ENCODE measurements around the gene CFAP45. TPM values are rescaled to one million over a fixed set of nuclear protein-coding genes. Genes with fewer than 3 reads are reported as not detected.

Gene CFAP45
- total and polyA plus RNA-seq, 2 of the 8 experiments (the other 6 are each of a cell fraction or from before 2014, with no cell fraction given): 0.05 TPM; not detected in 1

DNA sequence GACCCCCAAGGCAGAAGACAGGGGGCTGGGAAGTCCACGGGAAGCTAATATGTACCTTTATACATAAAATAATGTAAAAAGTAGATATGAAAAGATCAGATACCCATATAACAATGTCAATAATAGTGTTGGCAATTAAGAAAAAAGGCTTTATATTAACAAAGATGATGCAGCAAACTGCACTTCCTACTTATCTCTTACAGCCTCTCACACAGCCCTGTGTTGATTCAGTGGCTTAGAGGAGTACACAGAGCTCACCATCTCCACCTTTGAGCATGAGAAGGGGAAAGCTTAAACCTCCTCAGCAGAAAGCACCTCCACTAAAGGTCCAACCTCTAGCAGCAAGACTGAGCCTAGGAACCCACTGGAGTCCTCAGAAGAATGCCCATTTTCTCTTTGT, 30.4 kb downstream of the CFAP45 start:
- H3K56ac ChIP-seq (replicated peaks; ENCODE audit: insufficient read length, low read depth, low read length): no peak overlapping the region
- ChIA-PET POLR2A (ENCODE audit: partially characterized antibody) (no interaction called here), CTCF (ENCODE audit: partially characterized antibody) (interaction anchor here (0.6 to 14.8 kb wide), 7 partner anchors 9 to 1308 kb away, joined by 3 to 111 read pairs (median 5); partner anchors contain the start of gene B4GALT3)
- DNase-seq (ENCODE audit: low read depth in 1 of 2, low spot score in 2 of 2): no peak
- no peak overlapping the region for H4K91ac ChIP-seq (replicated peaks; ENCODE audit: insufficient read length, low read length)
- H3K14ac ChIP-seq (ENCODE audit: insufficient read length): no peak overlapping the region
- H4K20me1 ChIP-seq (replicated peaks in 1 of 2; ENCODE audit: control insufficient read depth in 1 of 2, insufficient read depth in 2 of 2, low read length in 2 of 2): no peaks in the 10 kb centered on the region
- no peak for FAIRE-seq
- H2BK20ac ChIP-seq (ENCODE audit: low read length): no peak overlapping the region
- no peak overlapping the region for H2BK5ac ChIP-seq (ENCODE audit: low read depth, low read length)
- H3K23ac ChIP-seq (ENCODE audit: insufficient read length): no peak overlapping the region
- no peak overlapping the region for H2BK120ac ChIP-seq (replicated peaks; ENCODE audit: low read depth, low read length)
- no peak overlapping the region for H3K27ac ChIP-seq (ENCODE audit: low read depth, low read length)
- H4K8ac ChIP-seq (ENCODE audit: extremely low read depth, insufficient read depth, low read length): no peak overlapping the region
- no peak overlapping the region for H4K5ac ChIP-seq (ENCODE audit: insufficient read length, low read depth, low read length)
- H3K36me3 ChIP-seq (ENCODE audit: control insufficient read depth in 2 of 4, insufficient read depth in 4 of 4, low read length in 3 of 4): no peaks in the 10 kb centered on the region
- H3K27me3 ChIP-seq (replicated peaks in 1 of 4; ENCODE audit: control insufficient read depth in 3 of 4, extremely low read depth in 1 of 4, insufficient read depth in 3 of 4, low read length in 3 of 4): no peaks in the 10 kb centered on the region
- H3K4ac ChIP-seq (replicated peaks; ENCODE audit: insufficient read length, low read depth, low read length): no peak overlapping the region
- H3K9ac ChIP-seq (replicated peaks in 1 of 4; ENCODE audit: extremely low read depth in 1 of 4, low read depth in 3 of 4, low read length in 3 of 4): no peak overlapping the region
- H3K4me2 ChIP-seq (ENCODE audit: insufficient read depth in 1 of 2, low read depth in 2 of 2, low read length in 2 of 2): no peak overlapping the region
- H3K79me2 ChIP-seq (ENCODE audit: control insufficient read depth in 1 of 2, insufficient read depth in 2 of 2, low read length in 2 of 2): no peaks in the 10 kb centered on the region
- TF ChIP-seq HDAC6 (IDR thresholded peaks at IDR 0.05; ENCODE audit: low read depth, low read length) (no peak), TEAD4 (IDR thresholded peaks at IDR 0.05; ENCODE audit: low read depth, low read length) (no peak), TAF7 (optimal IDR thresholded peaks at IDR 0.05; ENCODE audit: borderline replicate concordance, low read depth, low read length) (no peak), HDAC2 (IDR thresholded peaks at IDR 0.05; ENCODE audit: borderline replicate concordance in 1 of 2, low read depth in 2 of 2, low read length in 2 of 2) (no peak), KDM4A (IDR thresholded peaks at IDR 0.05; ENCODE audit: low read depth, low read length, severe bottlenecking) (no peak), SIRT6 (IDR thresholded peaks at IDR 0.05; ENCODE audit: low read length) (no peak), SUZ12 (IDR thresholded peaks at IDR 0.05; ENCODE audit: low read length) (no peak)
- no peak overlapping the region for H2AFZ ChIP-seq (ENCODE audit: low read length)
- no peaks in the 10 kb centered on the region; a peak in 1 of 7 replicates for H3K4me1 ChIP-seq (replicated peaks in 1 of 4; ENCODE audit: control insufficient read depth in 3 of 4, insufficient read depth in 4 of 4, low read length in 3 of 4)
- H3K79me1 ChIP-seq (ENCODE audit: low read depth, low read length): no peaks in the 10 kb centered on the region
- H2BK15ac ChIP-seq (ENCODE audit: low read length): 0 out of 2 replicates have a peak overlapping the region, but pooled peaks have one; percentile 53
- no peak overlapping the region for H2AK5ac ChIP-seq (ENCODE audit: low read depth, low read length)
- H3K18ac ChIP-seq (ENCODE audit: extremely low read depth, low read length): no peak overlapping the region
- no peaks in the 10 kb centered on the region for H3K9me3 ChIP-seq (ENCODE audit: insufficient read depth in 2 of 2, low read depth in 1 of 2, low read length in 1 of 2)
- no peaks in the 10 kb centered on the region for H3K23me2 ChIP-seq (ENCODE audit: low read depth, low read length)
- H2BK12ac ChIP-seq (ENCODE audit: low read depth, low read length): no peak overlapping the region
- WGBS, 2 experiments (ENCODE audit: extremely low coverage in 1 of 2, insufficient coverage in 1 of 2, insufficient read length in 1 of 2, insufficient replicate concordance in 2 of 2, low coverage in 1 of 2, low lambda C conversion rate in 2 of 2, missing lambda C conversion rate in 1 of 2): 95% methylated on average over 1 of the region's 1 CpG; no CpG with 5 or more reads in 1 of the 2 experiments
- no peak overlapping the region for H3K4me3 ChIP-seq (ENCODE audit: extremely low read depth in 1 of 4, insufficient read depth in 2 of 4, low read depth in 3 of 4, low read length in 4 of 4)

All from H1 (cell line).